K562 (cell line): ENCODE data around the gene RPTOR. TPM values are rescaled to one million over a fixed set of nuclear protein-coding genes. Genes with fewer than 3 reads are reported as not detected.

ENCODE experiments used
- ATAC-seq: fragments of 200-7000 bp; cut with Tn5 transposase; 3 replicates; pipeline ENCODE4 v1.9.1; 2020; ENCODE audit warnings: moderate library complexity
- BruUV-seq: library from RNA; stranded (reverse); fragments of 400-500 nt; replicated peaks from 2 replicates; lab custom pipeline; 2021; lab: Mats Ljungman, UMichigan
- CTCF ChIA-PET: fragments of 300-600 bp; formaldehyde crosslinking; extraction: SDS; loops from one replicate; lab custom pipeline; 2021; ENCODE audit warnings: low intra/inter-chr PET ratio; lab: Yijun Ruan, JAX
- POLR2A ChIA-PET: fragments of 300-600, 350-650 bp; sonication (Branson Sonifier 250); formaldehyde crosslinking; extraction: SDS; loops from one replicate; lab custom pipeline; 2021; ENCODE audit warnings: antibody characterized with exemption, inconsistent platforms; lab: Yijun Ruan, JAX
- DNase-seq, 4 experiments: peaks; one replicate each; pipeline versions ENCODE4 v3.0.0 to v3.0.0-alpha.2; 2011 to 2018; ENCODE audit warnings: low spot score in 3 of 4, mixed read lengths in 3 of 4; ENCODE audit errors: extremely low read depth in 1 of 4
- FAIRE-seq: peaks from 2 replicates; lab custom pipeline; 2011; peaks lifted over from hg19 to GRCh38; lab: Jason Lieb, UNC
- H2AFZ ChIP-seq: 2 replicates; pipeline ENCODE4 v1.6.0; 2011; ENCODE audit warnings: low read depth, low read length, control low read depth, inconsistent platforms
- H3K27ac ChIP-seq: fragments of 200-600 bp; 3 replicates; pipeline ENCODE4 v1.8.0; 2011; ENCODE audit warnings: low read depth, mild to moderate bottlenecking, control low read depth, inconsistent platforms, low read length, moderate library complexity, mixed read lengths; ENCODE audit errors: extremely low read depth
- H3K27me3 ChIP-seq, 2 experiments: fragments of 300-600 bp in 1 of 2; 2 replicates in 1 of 2; 3 replicates in 1 of 2; pipeline versions ENCODE4 v1.6.0 to v1.8.0; 2011; ENCODE audit warnings: inconsistent platforms in 2 of 2, low read length in 2 of 2, mild to moderate bottlenecking in 1 of 2, mixed read lengths in 1 of 2, moderate library complexity in 1 of 2; ENCODE audit not compliant: control insufficient read depth in 2 of 2, insufficient read depth in 2 of 2
- H3K36me3 ChIP-seq: fragments of 300-600 bp; 3 replicates; pipeline ENCODE4 v1.8.0; 2011; ENCODE audit warnings: mild to moderate bottlenecking, low read length, inconsistent platforms; ENCODE audit not compliant: control insufficient read depth, insufficient read depth
- H3K4me1 ChIP-seq, 2 experiments: fragments of 200-600 bp in 1 of 2; replicated peaks in 1 of 2; 2 replicates in 1 of 2; 3 replicates in 1 of 2; pipeline versions ENCODE4 v1.5.1 to v1.8.0; 2011; ENCODE audit warnings: inconsistent platforms in 2 of 2, low read length in 2 of 2, mild to moderate bottlenecking in 1 of 2, mixed read lengths in 1 of 2, moderate library complexity in 1 of 2; ENCODE audit not compliant: control insufficient read depth in 2 of 2, insufficient read depth in 2 of 2
- H3K4me2 ChIP-seq: 2 replicates; pipeline ENCODE4 v1.6.1; 2011; ENCODE audit warnings: low read length, control low read depth, inconsistent platforms, mixed read lengths; ENCODE audit not compliant: insufficient read depth
- H3K4me3 ChIP-seq: fragments of 200-600 bp; sonication (generic), shearing (Covaris generic); 2 replicates; pipeline ENCODE4 v1.5.1; 2016; ENCODE audit warnings: control low read depth, inconsistent platforms
- H3K79me2 ChIP-seq: fragments of 200-600 bp; 3 replicates; pipeline ENCODE4 v1.8.0; 2011; ENCODE audit warnings: low read length, inconsistent platforms; ENCODE audit not compliant: control insufficient read depth, insufficient read depth
- H3K9ac ChIP-seq, 2 experiments: 2 replicates each; pipeline versions ENCODE4 v1.6.0 to v1.6.1; 2011; ENCODE audit warnings: low read depth in 2 of 2, low read length in 2 of 2, control low read depth in 1 of 2, inconsistent platforms in 1 of 2, mild to moderate bottlenecking in 1 of 2, mixed read lengths in 1 of 2; ENCODE audit not compliant: insufficient read depth in 1 of 2
- H3K9me1 ChIP-seq: one replicate; pipeline ENCODE4 v1.6.0; 2011; ENCODE audit warnings: inconsistent platforms, mild to moderate bottlenecking, low read length, moderate library complexity; ENCODE audit not compliant: control insufficient read depth, insufficient read depth
- H3K9me3 ChIP-seq: replicated peaks from 2 replicates; pipeline ENCODE4 v1.5.1; 2011; ENCODE audit warnings: low read depth, low read length, inconsistent platforms; ENCODE audit not compliant: control insufficient read depth, insufficient read depth
- H4K20me1 ChIP-seq: replicated peaks from 2 replicates; pipeline ENCODE4 v1.6.1; 2011; ENCODE audit warnings: low read length, inconsistent platforms, mixed read lengths; ENCODE audit not compliant: control insufficient read depth, insufficient read depth
- CCAR2 ChIP-seq: fragments of 200-400 bp; formaldehyde crosslinking; IDR thresholded peaks from 2 replicates; pipeline ENCODE4 v1.6.1; 2017; ENCODE audit warnings: mild to moderate bottlenecking, low read depth, low read length
- HDAC2 ChIP-seq: fragments of 450-650 bp; IDR thresholded peaks from 2 replicates; pipeline ENCODE4 v1.6.1; 2016; ENCODE audit warnings: mild to moderate bottlenecking
- POLR2G ChIP-seq: fragments of 200-400 bp; formaldehyde crosslinking; IDR thresholded peaks from 2 replicates; pipeline ENCODE4 v1.6.1; 2017; ENCODE audit warnings: low read depth, mild to moderate bottlenecking, antibody characterized with exemption, low read length, moderate library complexity
- WGBS: fragments of 100-300 bp; shearing (Covaris generic); methylation state at CpG from one replicate; pipeline ENCODE4 v1.1.6; 2016; ENCODE audit warnings: low coverage, mixed read lengths; ENCODE audit not compliant: insufficient coverage; ENCODE audit errors: missing lambda C conversion rate; 5-methylcytosine and 5-hydroxymethylcytosine counted together
- in situ Hi-C: fragments of 300-500 bp; cut with MboI; formaldehyde crosslinking; loops from 4 replicates; pipeline ENCODE4 v1.15.0; 2018; ENCODE audit warnings: inconsistent platforms, mixed read lengths
- intact Hi-C: fragments of 100-400 bp; cut with micrococcal nuclease; formaldehyde crosslinking; loops from 2 replicates; pipeline ENCODE4 v1.14.2; 2022
- polyA plus RNA-seq, 8 experiments: library from polyadenylated mRNA; depleted of rRNA in 4 of 8; stranded (reverse) in 5 of 8; unstranded in 3 of 8; fragments of >200 nt; fragmentation: Nextera tagmentation in 2 of 8; fragmentation: Illumina TruSeq in 1 of 8; extraction: Ambion mirVana in 2 of 8; extraction: Trizol in 1 of 8; gene quantifications; 2 replicates each; pipeline versions ENCODE4 v1.2.1 to v1.2.3, GENCODE V29; 2011 to 2014; ENCODE audit warnings: inconsistent platforms in 1 of 8, missing spikeins in 1 of 8
- total RNA-seq, 7 experiments: library from RNA; depleted of rRNA in 6 of 7; stranded (reverse); fragments of >200 nt in 6 of 7; fragmentation: Illumina TruSeq in 2 of 7; extraction: Trizol in 2 of 7; gene quantifications; 2 replicates each; pipeline versions ENCODE4 v1.2.1 to v1.2.3, GENCODE V29; 2011 to 2021; ENCODE audit warnings: low replicate concordance in 1 of 7

RPTOR gene
- total and polyA plus RNA-seq, 9 of the 15 experiments (the other 6 are each of a cell fraction or from before 2014, with no cell fraction given), result 0.24 to 54.1 (median 10.2) TPM

- Histone ChIP-seq H3K9ac (no peak overlapping the region), H3K4me1 (peaks cover 0 to 10% of the 10 kb centered on the region in 2 experiments; a peak in 1 of 5 replicates), H3K27me3 (no peaks in the 10 kb centered on the region), H3K4me3 (no peak overlapping the region), H2AFZ (no peak overlapping the region), H3K79me2 (no peaks in the 10 kb centered on the region), H3K4me2 (no peak overlapping the region), H3K27ac (no peak overlapping the region), H3K9me1 (no peaks in the 10 kb centered on the region), H3K36me3 (peaks cover 43% of the 10 kb centered on the region; the same call in 2 of the 3 replicates), H4K20me1 (no peaks in the 10 kb centered on the region), H3K9me3 (no peaks in the 10 kb centered on the region)
- ChIA-PET POLR2A (no interaction called here), CTCF (no interaction called here)
- no TSS peak for BruUV-seq
- FAIRE-seq (no peak), ATAC-seq (no peak), DNase-seq (no peak)
- TF ChIP-seq POLR2G (peak; percentile 16; the same call in 1 of the 2 replicates), HDAC2 (no peak)
- WGBS, result 87% methylated on average over 14 of the region's 22 CpGs
- in situ Hi-C loops, result no loop called here
- intact Hi-C loops, result no loop called here
These were observed 361.1 kb downstream of the RPTOR start for GRCh38 chr17:80905586-80906230.

GRCh38 chr17:80906364-80907259 lies 362.0 kb downstream of the RPTOR start:
- Histone ChIP-seq H3K27ac (no peak overlapping the region), H3K4me3 (no peak overlapping the region), H3K9me1 (no peaks in the 10 kb centered on the region), H3K79me2 (no peaks in the 10 kb centered on the region), H3K4me1 (peaks cover 0 to 10% of the 10 kb centered on the region in 2 experiments; a peak in 1 of 5 replicates), H3K4me2 (no peak overlapping the region)
- DNase-seq (no peak), FAIRE-seq (no peak)
- WGBS, result 90% methylated on average over 32 of the region's 39 CpGs
- TF ChIP-seq POLR2G, result 0 out of 2 replicates have a peak, but pooled peaks have one; percentile 1
- no peak for TF ChIP-seq CCAR2
- TF ChIP-seq, all 486 proteins: peak for 1
- H3K27me3 ChIP-seq, result no peaks in the 10 kb centered on the region
- intact Hi-C loops (no loop called here), in situ Hi-C loops (no loop called here)
- no TSS peak for BruUV-seq
- H4K20me1 ChIP-seq, result no peaks in the 10 kb centered on the region
- no peaks in the 10 kb centered on the region for H3K9me3 ChIP-seq
- peaks cover 38% of the 10 kb centered on the region; the same call in 2 of the 3 replicates for H3K36me3 ChIP-seq
- no peak overlapping the region for H3K9ac ChIP-seq
- ChIA-PET CTCF (no interaction called here), POLR2A (interaction anchor here (0.7 kb wide), 2 partner anchors 42 to 171 kb away, joined by 3 read pairs; no protein-coding TSS in a partner anchor)
- ATAC-seq, result no peak
- H2AFZ ChIP-seq, result no peak overlapping the region
